ENCODE results near the gene VSTM2L.

DNA sequence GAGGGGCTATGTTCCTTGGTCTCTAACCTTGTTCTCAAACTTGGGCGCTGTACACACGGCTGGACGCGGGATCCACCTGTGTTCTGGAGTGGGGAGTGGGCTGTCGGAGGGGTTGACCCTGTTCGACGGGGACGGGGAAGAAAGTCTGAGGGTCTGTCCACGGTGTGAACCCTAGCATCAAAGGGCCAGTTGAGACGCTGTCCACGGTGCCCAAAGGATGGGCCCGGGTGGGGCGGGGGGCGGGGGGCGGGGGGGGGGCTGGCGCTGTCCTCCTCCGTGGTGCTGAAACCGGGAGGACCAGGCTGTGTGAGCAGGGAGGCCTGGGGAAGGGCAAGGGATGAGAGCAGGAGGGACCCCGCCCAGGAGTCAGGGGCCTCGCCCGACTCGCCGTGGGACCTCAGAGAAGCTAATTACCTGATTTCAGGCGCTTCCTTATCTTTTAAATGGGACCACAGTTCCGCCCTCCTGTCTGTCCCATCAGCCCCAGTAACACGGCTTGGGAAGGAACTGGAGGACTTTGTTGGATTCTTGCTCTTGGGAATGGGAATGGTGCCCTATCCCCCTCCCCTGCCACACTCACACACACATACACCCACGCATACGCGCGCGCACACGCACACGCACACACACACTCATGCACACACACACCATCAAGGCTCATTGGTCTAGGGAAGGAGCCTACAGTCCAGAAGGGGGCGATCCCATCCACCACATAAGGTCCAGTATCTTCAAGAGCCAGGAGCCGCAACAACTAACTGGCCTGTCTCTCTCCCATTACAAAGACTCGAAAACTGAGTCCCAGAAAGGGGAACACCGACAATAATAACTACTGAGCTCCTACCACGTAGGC, 1.0 kb upstream of the VSTM2L start:
- TF ChIP-seq, protein P1, sequence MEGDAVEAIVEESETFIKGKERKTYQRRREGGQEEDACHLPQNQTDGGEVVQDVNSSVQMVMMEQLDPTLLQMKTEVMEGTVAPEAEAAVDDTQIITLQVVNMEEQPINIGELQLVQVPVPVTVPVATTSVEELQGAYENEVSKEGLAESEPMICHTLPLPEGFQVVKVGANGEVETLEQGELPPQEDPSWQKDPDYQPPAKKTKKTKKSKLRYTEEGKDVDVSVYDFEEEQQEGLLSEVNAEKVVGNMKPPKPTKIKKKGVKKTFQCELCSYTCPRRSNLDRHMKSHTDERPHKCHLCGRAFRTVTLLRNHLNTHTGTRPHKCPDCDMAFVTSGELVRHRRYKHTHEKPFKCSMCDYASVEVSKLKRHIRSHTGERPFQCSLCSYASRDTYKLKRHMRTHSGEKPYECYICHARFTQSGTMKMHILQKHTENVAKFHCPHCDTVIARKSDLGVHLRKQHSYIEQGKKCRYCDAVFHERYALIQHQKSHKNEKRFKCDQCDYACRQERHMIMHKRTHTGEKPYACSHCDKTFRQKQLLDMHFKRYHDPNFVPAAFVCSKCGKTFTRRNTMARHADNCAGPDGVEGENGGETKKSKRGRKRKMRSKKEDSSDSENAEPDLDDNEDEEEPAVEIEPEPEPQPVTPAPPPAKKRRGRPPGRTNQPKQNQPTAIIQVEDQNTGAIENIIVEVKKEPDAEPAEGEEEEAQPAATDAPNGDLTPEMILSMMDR (IDR thresholded peaks at IDR 0.05), result peak; percentile 63
- TF ChIP-seq TAF1 (IDR thresholded peaks at IDR 0.05; ENCODE audit: borderline replicate concordance, low read depth, low read length) (no peak), SIN3A (IDR thresholded peaks at IDR 0.05; ENCODE audit: borderline replicate concordance, low read depth, low read length) (no peak), CHD2 (IDR thresholded peaks at IDR 0.05; ENCODE audit: low read length, partially characterized antibody) (peak; percentile 28), EP300 (IDR thresholded peaks at IDR 0.05; ENCODE audit: borderline replicate concordance in 1 of 2, low read depth in 1 of 2, low read length in 1 of 2) (no peak)

Data from SK-N-SH (cell line).